ENCODE results near the gene UBQLN1. TPM values are rescaled to one million over a fixed set of nuclear protein-coding genes. Genes with fewer than 3 reads are reported as not detected.

Gene UBQLN1
- total RNA-seq, 3 donors from 2014 or later = 114 to 141 (median 124) TPM

- Histone ChIP-seq H3K4me3 (no peak overlapping the region), H3K36me3 (no peaks in the 10 kb centered on the region), H3K27me3 (no peaks in the 10 kb centered on the region), H3K9me3 (no peaks in the 10 kb centered on the region), H3K27ac (no peak overlapping the region), H3K4me1 (no peaks in the 10 kb centered on the region)
- intact Hi-C loops (cut with DNase I; ENCODE audit: low total_unique reads) = no loop called here
- TF ChIP-seq CTCF (IDR thresholded peaks at IDR 0.05) (no peak), POLR2A (IDR thresholded peaks at IDR 0.05) (no peak), POLR2AphosphoS5 (IDR thresholded peaks at IDR 0.05) (no peak)
- no peak for DNase-seq (ENCODE audit: low spot score in 2 of 2)
Observed at GRCh38 chr9:83698976-83699585, 8.7 kb downstream of the UBQLN1 start.

- Histone ChIP-seq H3K27me3 (no peaks in the 10 kb centered on the region), H3K4me3 (no peak overlapping the region), H3K4me1 (no peaks in the 10 kb centered on the region), H3K27ac (no peak overlapping the region), H3K36me3 (no peaks in the 10 kb centered on the region), H3K9me3 (no peaks in the 10 kb centered on the region)
- TF ChIP-seq CTCF (IDR thresholded peaks at IDR 0.05) (no peak), POLR2AphosphoS5 (IDR thresholded peaks at IDR 0.05) (no peak), POLR2A (IDR thresholded peaks at IDR 0.05) (no peak)
- no peak for DNase-seq (ENCODE audit: low spot score in 2 of 2)
- intact Hi-C loops (cut with DNase I; ENCODE audit: low total_unique reads) = no loop called here
Observed at GRCh38 chr9:83691492-83691891, 16.3 kb downstream of the UBQLN1 start.

GRCh38 chr9:83688921-83689320 lies 18.8 kb downstream of the UBQLN1 start:
- no peak for DNase-seq (ENCODE audit: low spot score in 2 of 2)
- no peak for TF ChIP-seq POLR2AphosphoS5 (IDR thresholded peaks at IDR 0.05)
- H3K27me3 ChIP-seq = no peaks in the 10 kb centered on the region
- no peak overlapping the region for H3K27ac ChIP-seq
- H3K36me3 ChIP-seq = no peaks in the 10 kb centered on the region
- H3K4me3 ChIP-seq = no peak overlapping the region
- H3K9me3 ChIP-seq = no peaks in the 10 kb centered on the region
- intact Hi-C loops (cut with DNase I; ENCODE audit: low total_unique reads) = no loop called here
- H3K4me1 ChIP-seq = no peaks in the 10 kb centered on the region

- intact Hi-C loops (cut with DNase I; ENCODE audit: low total_unique reads) = no loop called here
- Histone ChIP-seq H3K36me3 (no peaks in the 10 kb centered on the region), H3K27me3 (no peaks in the 10 kb centered on the region), H3K4me3 (no peak overlapping the region), H3K27ac (no peak overlapping the region), H3K4me1 (no peaks in the 10 kb centered on the region), H3K9me3 (no peaks in the 10 kb centered on the region)
- TF ChIP-seq POLR2AphosphoS5 (IDR thresholded peaks at IDR 0.05) (no peak), CTCF (IDR thresholded peaks at IDR 0.05) (no peak), POLR2A (IDR thresholded peaks at IDR 0.05) (no peak)
- DNase-seq (ENCODE audit: low spot score in 2 of 2) = no peak
Observed at GRCh38 chr9:83681490-83681889, 26.3 kb downstream of the UBQLN1 start.

GRCh38 chr9:83680233-83680632 lies 27.5 kb downstream of the UBQLN1 start:
- no peaks in the 10 kb centered on the region for H3K9me3 ChIP-seq
- TF ChIP-seq CTCF (IDR thresholded peaks at IDR 0.05) (no peak), POLR2AphosphoS5 (IDR thresholded peaks at IDR 0.05) (no peak), POLR2A (IDR thresholded peaks at IDR 0.05) (no peak)
- no peak overlapping the region for H3K4me3 ChIP-seq
- H3K4me1 ChIP-seq = no peaks in the 10 kb centered on the region
- DNase-seq (ENCODE audit: low spot score in 2 of 2) = no peak
- no peak overlapping the region for H3K27ac ChIP-seq
- H3K27me3 ChIP-seq = no peaks in the 10 kb centered on the region
- H3K36me3 ChIP-seq = no peaks in the 10 kb centered on the region
- intact Hi-C loops (cut with DNase I; ENCODE audit: low total_unique reads) = no loop called here

- Histone ChIP-seq H3K27me3 (no peaks in the 10 kb centered on the region), H3K27ac (no peak overlapping the region), H3K4me1 (no peaks in the 10 kb centered on the region), H3K4me3 (no peak overlapping the region), H3K9me3 (no peaks in the 10 kb centered on the region), H3K36me3 (no peaks in the 10 kb centered on the region)
- TF ChIP-seq POLR2A (IDR thresholded peaks at IDR 0.05) = no peak
- TF ChIP-seq POLR2AphosphoS5 (IDR thresholded peaks at IDR 0.05) = no peak
- no peak for TF ChIP-seq CTCF (IDR thresholded peaks at IDR 0.05)
- intact Hi-C loops (cut with DNase I; ENCODE audit: low total_unique reads) = no loop called here
- DNase-seq (ENCODE audit: low spot score in 2 of 2) = no peak
Observed at GRCh38 chr9:83677596-83677995, 30.2 kb downstream of the UBQLN1 start.
